ENCODE data around the gene UBAP2. TPM values are rescaled to one million over a fixed set of nuclear protein-coding genes. Genes with fewer than 3 reads are reported as not detected.
A peak's percentile ranks its signal among the peaks of the same experiment; 100 is the strongest.
"Not testable (repeated sequence)": the region's sequence is repeated elsewhere in the genome, so short reads cannot be mapped to it uniquely, and the experiment has no call there.

Gene UBAP2
- polyA plus RNA-seq, 1 of the 3 experiments (the other 2 are of a cell fraction), result 15.8 TPM

GRCh38 chr9:34047864-34048726 lies 592 bp downstream of the UBAP2 start (continued):
- TF ChIP-seq MAX (IDR thresholded peaks at IDR 0.05; ENCODE audit: low read depth) (no peak), JUND (IDR thresholded peaks at IDR 0.05) (no peak)

GRCh38 chr9:34046784-34047379 lies 1.8 kb downstream of the UBAP2 start:
- Histone ChIP-seq H3K4me3 (ENCODE audit: low read depth in 2 of 2, low read length in 1 of 2) (peak overlapping the region; percentile 78 to 99; a peak in 3 of 4 replicates), H3K4me2 (peak overlapping the region; percentile 96), H3K36me3 (replicated peaks in 1 of 2; ENCODE audit: control insufficient read depth in 1 of 2, insufficient read depth in 2 of 2, low read length in 1 of 2) (peaks cover 0 to 7% of the 10 kb centered on the region in 2 experiments), H3K9me3 (no peaks in the 10 kb centered on the region), H3K9ac (peak overlapping the region; percentile 23; the same call in 1 of the 2 replicates), H3K9me2 (no peaks in the 10 kb centered on the region), H2AFZ (ENCODE audit: low read depth) (no peak overlapping the region), H3F3A (replicated peaks; ENCODE audit: insufficient read depth) (no peaks in the 10 kb centered on the region), H3K79me2 (ENCODE audit: insufficient read depth) (peaks cover 68% of the 10 kb centered on the region), H4K20me1 (ENCODE audit: insufficient read depth) (peaks cover 39% of the 10 kb centered on the region), H3K27ac (ENCODE audit: low read depth in 2 of 2, low read length in 1 of 2) (peak overlapping the region in 1 of 2 experiments; percentile 10; a peak in 1 of 4 replicates), H3K27me3 (ENCODE audit: insufficient read depth) (no peaks in the 10 kb centered on the region), H3K4me1 (ENCODE audit: control insufficient read depth in 1 of 2, insufficient read depth in 2 of 2, low read depth in 1 of 2, low read length in 1 of 2) (peaks cover 11% of the 10 kb centered on the region in 2 experiments; a peak in 2 of 4 replicates)
- DNase-seq, result peak; percentile 24
- WGBS (ENCODE audit: low lambda C conversion rate), result 85% methylated on average over 5 of the region's 5 CpGs
- TF ChIP-seq USF1 (IDR thresholded peaks at IDR 0.05; ENCODE audit: borderline replicate concordance, low read depth), result no peak
- no peak for TF ChIP-seq NRF1 (IDR thresholded peaks at IDR 0.05; ENCODE audit: low read depth, low read length)
- TF ChIP-seq IRF3 (IDR thresholded peaks at IDR 0.05; ENCODE audit: low read depth, low read length), result no peak
- no peak for TF ChIP-seq RCOR1 (IDR thresholded peaks at IDR 0.05; ENCODE audit: low read length)
- CTCF ChIA-PET, result interaction anchor here (0.6 kb wide), 1 partner anchor 14 kb away, joined by 5 read pairs; no protein-coding TSS in a partner anchor
- POLR2A ChIA-PET, result no interaction called here

GRCh38 chr9:34045903-34046302 lies 2.8 kb downstream of the UBAP2 start:
- no peak overlapping the region for H3K9ac ChIP-seq
- peaks cover 0 to 7% of the 10 kb centered on the region in 2 experiments for H3K36me3 ChIP-seq (replicated peaks in 1 of 2; ENCODE audit: control insufficient read depth in 1 of 2, insufficient read depth in 2 of 2, low read length in 1 of 2)
- H2AFZ ChIP-seq (ENCODE audit: low read depth), result no peak overlapping the region
- no peaks in the 10 kb centered on the region for H3K27me3 ChIP-seq (ENCODE audit: insufficient read depth)
- no peaks in the 10 kb centered on the region for H3F3A ChIP-seq (replicated peaks; ENCODE audit: insufficient read depth)
- H3K27ac ChIP-seq (ENCODE audit: low read depth in 2 of 2, low read length in 1 of 2), result no peak overlapping the region
- no peak for TF ChIP-seq IRF3 (IDR thresholded peaks at IDR 0.05; ENCODE audit: low read depth, low read length)
- no peak for TF ChIP-seq FOXJ3 (CRISPR knock-in tag; IDR thresholded peaks at IDR 0.05)
- no peak for TF ChIP-seq SMC3 (IDR thresholded peaks at IDR 0.05; ENCODE audit: low read depth, low read length)
- TF ChIP-seq RAD21 (IDR thresholded peaks at IDR 0.05; ENCODE audit: low read length), result no peak
- no peaks in the 10 kb centered on the region for H3K9me3 ChIP-seq
- H3K4me3 ChIP-seq (ENCODE audit: low read depth in 2 of 2, low read length in 1 of 2), result no peak overlapping the region
- CTCF ChIA-PET, result interaction anchor here (0.6 kb wide), 1 partner anchor 14 kb away, joined by 5 read pairs; no protein-coding TSS in a partner anchor
- H3K79me2 ChIP-seq (ENCODE audit: insufficient read depth), result peaks cover 78% of the 10 kb centered on the region
- no peaks in the 10 kb centered on the region for H3K9me2 ChIP-seq
- 77% methylated on average over 3 of the region's 3 CpGs for WGBS (ENCODE audit: low lambda C conversion rate)
- H3K4me1 ChIP-seq (ENCODE audit: control insufficient read depth in 1 of 2, insufficient read depth in 2 of 2, low read depth in 1 of 2, low read length in 1 of 2), result peaks cover 11% of the 10 kb centered on the region in 2 experiments; a peak in 2 of 4 replicates
- POLR2A ChIA-PET, result interaction anchor here (0.7 kb wide), 1 partner anchor 97 kb away, joined by 4 read pairs; no protein-coding TSS in a partner anchor
- no peak for DNase-seq
- H3K4me2 ChIP-seq, result no peak overlapping the region; the same call in 1 of the 2 replicates
- peaks cover 45% of the 10 kb centered on the region for H4K20me1 ChIP-seq (ENCODE audit: insufficient read depth)

GRCh38 chr9:34042074-34042473 lies 6.6 kb downstream of the UBAP2 start:
- DNase-seq; H3K4me3 ChIP-seq (ENCODE audit: low read depth in 2 of 2, low read length in 1 of 2); POLR2A ChIA-PET; H3K9ac ChIP-seq; H3F3A ChIP-seq (replicated peaks; ENCODE audit: insufficient read depth); H3K27ac ChIP-seq (ENCODE audit: low read depth in 2 of 2, low read length in 1 of 2); H3K27me3 ChIP-seq (ENCODE audit: insufficient read depth); H3K9me2 ChIP-seq; H3K4me1 ChIP-seq (ENCODE audit: control insufficient read depth in 1 of 2, insufficient read depth in 2 of 2, low read depth in 1 of 2, low read length in 1 of 2); H2AFZ ChIP-seq (ENCODE audit: low read depth); H3K4me2 ChIP-seq; H3K9me3 ChIP-seq: not testable (repeated sequence)
- Histone ChIP-seq H3K36me3 (replicated peaks in 1 of 2; ENCODE audit: control insufficient read depth in 1 of 2, insufficient read depth in 2 of 2, low read length in 1 of 2) (peaks cover 0 to 14% of the 10 kb centered on the region in 2 experiments), H4K20me1 (ENCODE audit: insufficient read depth) (peaks cover 47% of the 10 kb centered on the region), H3K79me2 (ENCODE audit: insufficient read depth) (peaks cover 99% of the 10 kb centered on the region)
- 98% methylated on average over 10 of the region's 10 CpGs for WGBS (ENCODE audit: low lambda C conversion rate)
- CTCF ChIA-PET, result interaction anchor here (0.6 kb wide), 1 partner anchor 27 kb away, joined by 3 read pairs; no protein-coding TSS in a partner anchor
